ES-I3 (cell line): ENCODE data around the gene MT1B.
"Not testable (repeated sequence)": the region's sequence is repeated elsewhere in the genome, so short reads cannot be mapped to it uniquely, and the experiment has no call there.

Experiments
- H3K36me3 ChIP-seq: 2 replicates; pipeline ENCODE4 v1.6.1; 2013; ENCODE audit warnings: mild to moderate bottlenecking, low read length, control low read depth, moderate library complexity; ENCODE audit not compliant: insufficient read depth
- H3K4me1 ChIP-seq: 2 replicates; pipeline ENCODE4 v1.6.1; 2013; ENCODE audit warnings: mild to moderate bottlenecking, control low read depth, low read length; ENCODE audit not compliant: insufficient read depth
- H3K9ac ChIP-seq: 2 replicates; pipeline ENCODE4 v1.6.1; 2013; ENCODE audit warnings: low read depth, mild to moderate bottlenecking, low read length, moderate library complexity
- H3K9me3 ChIP-seq: 2 replicates; pipeline ENCODE4 v1.6.1; 2013; ENCODE audit warnings: mild to moderate bottlenecking, low read length, moderate library complexity; ENCODE audit not compliant: control insufficient read depth, insufficient read depth

Gene MT1B

DNA sequence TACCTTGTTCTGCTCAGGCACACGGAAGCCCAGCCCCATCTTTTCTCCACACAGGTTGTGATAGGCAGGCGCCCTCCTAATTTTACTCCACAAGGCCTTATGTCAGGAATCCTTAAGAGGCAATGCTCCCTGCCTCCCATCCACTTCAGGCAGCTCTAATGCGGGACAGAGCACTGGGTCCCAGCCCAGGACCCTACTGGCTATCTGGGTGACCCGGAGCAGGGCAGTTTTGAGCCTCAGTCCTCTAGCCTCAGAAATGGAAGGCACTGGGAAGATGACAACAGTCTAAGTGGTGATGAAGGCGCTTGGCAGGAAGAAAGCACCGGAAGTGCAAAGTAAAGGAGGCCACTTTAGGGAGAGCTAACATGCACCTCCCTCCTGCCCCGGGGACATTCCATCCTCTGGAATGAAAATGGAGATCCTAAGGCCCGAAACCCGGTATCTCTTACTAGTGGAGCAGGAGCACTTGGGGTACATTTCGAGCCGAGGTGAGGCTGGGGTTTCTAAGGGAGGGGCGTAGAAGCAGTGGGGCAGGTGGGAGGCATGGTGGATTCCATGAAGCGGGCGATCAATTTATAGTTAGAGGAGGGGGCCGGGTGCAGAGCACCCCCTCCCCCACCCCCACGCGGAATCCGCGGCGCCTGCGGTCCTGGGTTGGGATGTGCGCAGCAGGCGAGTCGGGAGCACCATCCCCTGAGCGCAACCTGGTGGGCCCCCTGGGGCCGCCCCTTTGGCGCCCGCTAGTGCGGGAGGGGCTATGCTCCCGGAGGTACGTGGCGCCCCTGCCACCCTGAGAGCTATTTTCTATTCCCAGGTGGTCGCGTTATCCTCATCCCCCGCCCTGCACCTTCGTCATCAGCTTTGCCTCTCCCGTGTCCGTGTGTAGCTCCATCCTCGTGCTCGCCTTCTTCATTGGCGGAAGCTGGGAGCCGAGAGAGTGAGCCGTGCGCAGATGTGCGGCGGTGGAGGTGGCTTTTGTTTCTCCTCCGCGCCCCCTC, 11.0 kb downstream of the MT1B start:
- H3K9ac ChIP-seq = peak overlapping the region; percentile 59
- H3K9me3 ChIP-seq = no peaks in the 10 kb centered on the region
- H3K36me3 ChIP-seq = no peaks in the 10 kb centered on the region
- H3K4me1 ChIP-seq = peaks cover 9% of the 10 kb centered on the region; the same call in 1 of the 2 replicates

DNA sequence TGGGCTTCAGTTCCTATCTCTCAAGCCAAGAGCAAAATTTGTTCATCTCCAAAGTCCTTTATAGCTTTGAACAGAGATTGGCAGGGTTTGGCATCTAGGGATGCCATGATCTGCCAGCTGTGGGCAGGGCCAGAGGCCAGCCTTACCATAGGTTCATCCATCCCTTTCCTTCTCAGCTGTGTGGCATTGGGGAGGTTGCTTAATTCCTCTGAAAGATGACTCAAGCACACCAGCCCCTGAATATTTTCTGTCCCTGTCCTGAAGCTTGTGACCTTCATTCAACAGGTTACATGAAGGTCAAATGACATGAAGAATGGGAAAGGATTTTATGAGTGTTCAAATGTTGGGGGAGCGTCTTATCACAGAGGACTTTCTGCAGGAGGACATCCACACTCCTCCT, 12.8 kb downstream of the MT1B start:
- no peaks in the 10 kb centered on the region for H3K36me3 ChIP-seq
- H3K4me1 ChIP-seq = peaks cover 9% of the 10 kb centered on the region; the same call in 1 of the 2 replicates
- no peak overlapping the region for H3K9ac ChIP-seq
- no peaks in the 10 kb centered on the region for H3K9me3 ChIP-seq

DNA sequence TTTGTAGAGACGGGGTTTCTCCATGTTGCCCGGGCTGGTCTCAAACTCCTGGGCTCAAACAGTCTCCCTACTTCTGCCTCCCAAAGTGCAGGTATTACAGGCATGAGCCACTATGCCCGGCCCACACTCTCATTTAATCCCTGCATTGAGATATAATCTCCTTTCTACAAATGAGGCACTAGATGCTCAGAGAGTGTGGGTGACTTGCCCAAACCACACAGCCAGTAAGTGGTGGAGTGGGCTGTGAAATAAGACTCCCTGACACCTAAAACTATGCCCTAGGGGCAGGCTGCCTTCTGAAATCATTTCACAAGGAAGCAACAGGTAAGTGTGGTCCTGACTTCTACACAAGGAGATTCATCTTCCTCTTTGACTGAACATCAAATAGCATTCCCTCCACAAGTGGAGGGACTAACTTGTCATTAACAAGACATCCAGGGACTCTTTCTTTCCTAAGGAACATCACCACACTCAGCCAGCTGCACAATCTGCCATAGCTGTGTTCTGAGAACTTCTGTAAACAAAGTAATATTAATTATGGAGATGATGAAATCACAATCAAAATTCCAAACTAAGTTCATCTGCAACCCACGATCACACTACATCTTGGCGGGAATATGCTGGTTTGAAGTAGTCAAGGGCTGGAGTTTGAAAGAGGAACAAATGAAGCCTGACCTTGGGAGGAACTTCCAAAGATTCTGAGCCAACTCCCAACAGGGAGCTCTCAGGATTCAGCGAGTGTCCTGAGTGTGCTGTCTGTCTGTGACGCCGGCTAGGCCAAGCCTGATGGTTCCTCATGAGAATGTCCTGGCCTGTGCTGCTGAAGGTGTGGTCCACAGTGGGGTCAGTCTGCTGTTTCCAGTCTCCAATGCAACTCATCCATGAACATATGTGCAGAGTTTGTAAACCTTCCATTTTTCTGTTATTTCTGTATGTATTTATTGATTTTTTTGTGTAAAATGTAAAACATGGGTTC, 13.9 kb downstream of the MT1B start:
- not testable (repeated sequence) for H3K36me3 ChIP-seq, H3K9me3 ChIP-seq, H3K9ac ChIP-seq
- peaks cover 13% of the 10 kb centered on the region for H3K4me1 ChIP-seq

DNA sequence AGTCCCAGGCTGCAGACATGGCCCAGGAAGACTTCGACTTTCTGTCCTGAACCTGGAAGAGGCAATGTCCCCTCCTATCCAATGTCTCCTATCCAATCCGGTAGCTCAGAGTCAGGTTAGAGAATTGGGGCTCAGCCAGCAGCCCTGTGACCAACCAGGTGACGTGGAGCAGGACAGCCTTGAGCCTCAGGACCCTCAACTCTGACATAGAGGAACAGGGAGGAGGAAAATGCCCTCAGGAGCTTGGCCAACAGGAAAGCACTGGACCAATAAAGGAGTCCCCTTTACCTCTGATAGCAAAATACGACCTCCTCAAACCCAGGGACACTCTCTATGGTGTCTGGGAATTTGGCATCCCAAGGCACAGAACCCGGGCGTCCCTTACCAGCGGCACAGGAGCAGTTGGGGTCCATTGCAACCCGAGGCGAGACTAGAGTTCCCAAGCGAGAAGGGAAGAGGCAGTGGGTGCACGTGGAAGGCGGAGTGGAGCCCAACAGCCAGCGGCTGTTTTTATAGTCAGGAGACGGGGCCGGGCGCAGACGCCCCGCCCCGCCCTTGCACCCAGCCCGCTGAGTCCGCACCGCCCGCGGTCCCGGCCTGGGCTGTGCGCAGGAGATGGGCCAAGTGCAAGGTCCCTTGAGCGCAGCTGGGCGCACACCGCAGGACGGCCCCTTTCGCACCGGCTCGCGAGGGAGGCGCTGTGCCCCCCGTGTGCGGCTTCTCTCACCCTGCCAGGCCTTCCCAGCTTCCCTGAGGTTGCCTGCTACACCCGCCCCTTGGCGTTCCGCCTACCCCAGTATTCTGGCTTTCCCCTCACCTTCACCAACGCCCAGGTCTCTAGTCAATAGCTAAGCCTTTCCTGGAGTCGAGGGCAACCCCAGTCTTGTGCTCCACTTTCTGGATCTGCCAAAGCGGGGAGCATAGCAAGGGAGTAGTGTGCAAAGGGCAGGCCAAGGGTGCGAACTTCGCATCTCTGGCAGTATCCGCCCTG, 16.2 kb downstream of the MT1B start, which contains the start of gene MT1G:
TSS of gene MT1G (minus strand) at position 485 of the 991 bp plus-strand sequence. CDS start at position 413, 72 bp downstream.
- Histone ChIP-seq H3K9ac (peak within 1 kb of the TSS; percentile 47), H3K9me3 (no peaks in the 10 kb centered on the region), H3K4me1 (peaks cover 8% of the 10 kb centered on the region), H3K36me3 (no peaks in the 10 kb centered on the region)

DNA sequence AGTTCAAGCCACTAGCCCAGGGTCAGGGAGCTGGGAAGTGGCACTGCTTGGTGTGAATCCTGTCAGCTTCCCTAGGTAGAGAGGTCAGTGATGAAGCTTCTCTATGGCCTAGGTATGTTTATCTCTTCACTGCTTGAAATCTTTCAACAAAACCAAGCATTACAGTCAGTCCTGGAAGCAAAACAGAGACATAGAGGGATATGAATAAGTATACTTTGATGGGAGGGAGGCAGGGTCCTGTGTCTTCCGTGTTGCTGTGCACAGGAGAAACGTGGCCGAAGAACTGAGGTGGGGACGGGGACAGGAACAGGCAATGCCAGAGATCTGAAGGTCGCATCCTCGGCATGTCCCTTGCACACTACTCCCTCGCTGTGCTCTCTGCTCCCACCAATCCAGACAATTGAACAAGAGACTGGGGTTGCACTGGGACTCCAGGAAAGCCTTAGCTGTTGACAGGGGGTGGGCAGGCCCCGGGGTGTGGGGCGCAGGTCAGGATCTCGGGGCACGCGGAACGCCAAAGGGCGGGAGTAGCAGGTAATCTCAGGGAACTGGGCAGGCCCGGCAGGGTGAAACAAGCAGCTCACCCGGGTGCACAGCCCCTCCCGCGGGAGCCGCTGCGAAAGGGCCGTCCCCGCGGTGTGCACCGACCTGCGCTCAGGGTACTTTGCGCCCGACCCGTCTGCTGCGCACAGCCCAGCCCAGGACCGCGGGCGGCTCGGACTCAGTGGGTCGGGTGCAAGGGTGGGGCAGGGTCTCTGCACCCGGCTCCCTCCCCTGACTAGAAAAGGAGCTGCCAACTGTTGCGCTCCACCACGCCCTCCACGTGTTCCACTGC, 17.5 kb downstream of the MT1B start, which contains the start of gene MT1H:
TSS of gene MT1H (plus strand) at position 810 of the 835 bp plus-strand sequence. CDS start 71 bp downstream, outside the sequence.
- Histone ChIP-seq H3K9ac (peak within 1 kb of the TSS; percentile 41), H3K36me3 (no peaks in the 10 kb centered on the region), H3K9me3 (no peaks in the 10 kb centered on the region), H3K4me1 (peaks cover 10% of the 10 kb centered on the region)

DNA sequence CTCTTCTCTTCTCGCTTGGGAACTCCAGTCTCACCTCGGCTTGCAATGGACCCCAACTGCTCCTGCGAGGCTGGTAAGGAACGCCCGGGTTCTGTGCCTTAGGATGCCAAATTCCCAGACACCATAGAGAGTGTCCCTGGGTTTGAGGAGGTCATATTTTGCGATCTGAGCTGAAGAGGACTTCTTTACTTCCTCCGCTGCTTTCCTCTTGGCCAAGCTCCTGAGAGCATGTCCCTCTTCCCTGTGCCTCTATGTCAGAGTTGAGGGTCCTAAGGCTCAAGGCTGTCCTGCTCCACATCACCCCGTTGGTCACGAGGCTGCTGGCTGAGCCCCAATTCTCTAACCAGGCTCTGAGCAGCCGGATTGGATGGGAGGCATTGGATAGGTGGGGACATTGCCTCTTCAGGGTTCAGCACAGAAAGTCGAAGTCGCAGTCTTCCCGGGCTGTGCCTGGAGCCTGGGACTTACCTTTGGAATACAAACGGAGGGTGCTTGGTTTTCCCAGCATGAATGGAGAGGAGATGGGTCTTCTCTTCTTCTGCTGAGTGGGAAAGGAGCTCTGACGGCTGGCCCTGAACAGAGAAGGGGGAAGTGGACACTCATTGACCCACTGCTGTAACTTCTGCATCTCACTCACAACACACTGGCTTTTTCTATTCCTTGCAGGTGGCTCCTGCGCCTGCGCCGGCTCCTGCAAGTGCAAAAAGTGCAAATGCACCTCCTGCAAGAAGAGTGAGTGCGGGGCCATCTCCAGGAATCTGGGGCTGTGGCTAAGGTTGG, 18.3 kb downstream of the MT1B start:
- peaks cover 12% of the 10 kb centered on the region for H3K4me1 ChIP-seq
- H3K36me3 ChIP-seq = no peaks in the 10 kb centered on the region
- H3K9me3 ChIP-seq = no peaks in the 10 kb centered on the region
- peak overlapping the region; percentile 41 for H3K9ac ChIP-seq

DNA sequence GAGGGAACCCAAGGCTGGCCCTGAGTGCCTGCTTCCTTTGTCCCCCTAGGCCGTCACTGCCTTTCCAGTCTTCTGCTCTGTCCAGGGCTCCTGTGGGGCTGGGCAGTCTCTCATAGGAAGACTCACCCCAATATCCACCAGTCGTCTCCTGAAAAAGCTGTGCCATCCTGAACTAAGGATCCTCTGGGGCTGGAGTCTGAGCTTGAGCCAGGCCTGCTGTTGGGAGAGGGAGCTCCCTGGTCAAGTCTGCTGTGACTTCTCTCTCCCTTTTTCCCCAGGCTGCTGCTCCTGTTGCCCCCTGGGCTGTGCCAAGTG, 18.9 kb downstream of the MT1B start:
- no peaks in the 10 kb centered on the region for H3K9me3 ChIP-seq
- H3K36me3 ChIP-seq = no peaks in the 10 kb centered on the region
- H3K9ac ChIP-seq = peak overlapping the region; percentile 41; the same call in 1 of the 2 replicates
- peaks cover 12% of the 10 kb centered on the region for H3K4me1 ChIP-seq

DNA sequence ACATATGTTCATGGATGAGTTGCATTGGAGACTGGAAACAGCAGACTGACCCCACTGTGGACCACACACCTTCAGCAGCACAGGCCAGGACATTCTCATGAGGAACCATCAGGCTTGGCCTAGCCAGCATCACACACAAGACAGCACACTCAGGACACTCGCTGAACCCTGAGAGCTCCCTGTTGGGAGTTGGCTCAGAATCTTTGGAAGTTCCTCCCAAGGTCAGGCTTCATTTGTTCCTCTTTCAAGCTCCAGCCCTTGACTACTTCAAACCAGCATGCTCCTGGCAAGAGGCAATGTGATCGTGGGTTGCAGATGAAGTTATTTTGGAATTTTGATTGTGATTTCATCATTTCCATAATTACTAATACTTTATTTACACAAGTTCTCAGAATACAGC, 20.0 kb downstream of the MT1B start:
- H3K36me3 ChIP-seq, H3K9me3 ChIP-seq: not testable (repeated sequence)
- H3K4me1 ChIP-seq = peaks cover 12% of the 10 kb centered on the region

DNA sequence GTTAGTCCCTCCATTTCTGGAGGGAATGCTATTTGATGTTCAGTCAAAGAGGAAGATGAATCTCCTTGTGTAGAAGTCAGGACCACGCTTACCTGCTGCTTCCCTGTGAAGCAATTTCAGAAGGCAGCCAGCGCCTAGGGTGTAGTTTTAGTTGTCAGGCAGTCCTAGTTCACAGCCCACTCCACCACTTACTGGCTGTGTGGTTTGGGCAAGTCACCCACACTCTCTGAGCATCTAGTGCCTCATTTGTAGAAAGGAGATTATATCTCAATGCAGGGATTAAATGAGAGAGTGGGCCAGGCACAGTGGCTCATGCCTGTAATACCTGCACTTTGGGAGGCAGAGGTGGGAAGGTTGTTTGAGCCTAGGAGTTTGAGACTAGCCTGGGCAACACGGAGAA, 20.5 kb downstream of the MT1B start:
- not testable (repeated sequence) for H3K36me3 ChIP-seq, H3K9ac ChIP-seq, H3K9me3 ChIP-seq
- H3K4me1 ChIP-seq = peaks cover 14% of the 10 kb centered on the region

More for the DNA sequence above, 20.0 kb downstream of the MT1B start:
- H3K9ac ChIP-seq = not testable (repeated sequence)

DNA sequence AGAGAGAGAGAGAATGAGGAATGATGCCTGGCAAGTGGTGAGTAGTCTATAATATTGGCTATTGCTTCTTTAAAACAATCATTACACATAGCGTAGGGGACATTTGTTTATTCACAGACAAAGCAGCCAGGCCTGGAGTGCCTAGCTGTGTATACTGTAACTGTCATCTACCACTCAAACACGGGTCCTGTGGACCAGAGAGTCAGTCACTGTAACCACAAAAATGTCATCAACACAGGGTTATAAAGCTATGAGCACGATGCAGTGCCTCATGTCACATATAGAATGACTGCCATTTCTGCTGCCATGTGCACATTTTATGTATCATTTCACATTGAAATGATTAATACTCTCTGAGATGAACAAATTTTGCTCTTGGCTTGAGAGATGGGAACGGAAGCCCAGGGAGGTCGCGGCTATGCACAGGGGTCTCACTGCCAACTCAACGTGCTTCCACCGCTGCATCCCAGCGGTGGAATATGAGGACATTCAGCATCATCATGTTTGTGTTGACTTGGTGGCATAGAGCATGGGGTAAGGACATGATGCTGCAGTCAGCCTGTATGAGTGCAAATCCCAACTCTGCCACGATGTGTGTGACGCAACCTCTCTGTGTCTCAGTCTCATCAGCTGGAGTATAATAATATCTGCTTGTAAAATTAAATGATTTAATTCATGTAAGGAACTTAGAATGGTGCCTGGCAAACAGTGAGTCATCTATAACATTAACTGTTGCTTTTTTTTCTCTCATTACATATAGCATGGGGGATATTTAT, 21.3 kb downstream of the MT1B start:
- H3K9ac ChIP-seq = no peak overlapping the region
- H3K36me3 ChIP-seq = no peaks in the 10 kb centered on the region
- H3K9me3 ChIP-seq = no peaks in the 10 kb centered on the region
- H3K4me1 ChIP-seq = peaks cover 13% of the 10 kb centered on the region

DNA sequence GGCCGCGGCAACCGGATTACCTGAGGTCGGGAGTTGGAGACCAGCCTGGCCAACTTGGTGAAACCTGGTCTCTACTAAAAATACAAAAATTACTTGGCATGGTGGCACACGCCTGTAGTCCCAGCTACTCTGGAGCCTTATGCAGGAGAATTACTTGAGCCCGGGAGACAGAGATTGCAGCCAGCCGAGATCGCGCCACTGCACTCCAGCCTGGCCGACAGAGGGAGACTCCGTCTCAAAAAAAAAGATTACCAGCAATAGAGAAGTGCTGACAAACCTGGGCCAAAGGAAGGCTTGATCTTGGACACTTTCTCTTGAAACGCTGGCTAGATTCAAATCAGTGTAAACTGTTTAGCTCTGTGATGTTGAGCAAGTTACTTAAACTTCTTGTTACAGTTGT, 22.2 kb downstream of the MT1B start:
- no peaks in the 10 kb centered on the region for H3K9me3 ChIP-seq
- peak overlapping the region; percentile 4; the same call in 1 of the 2 replicates for H3K9ac ChIP-seq
- no peaks in the 10 kb centered on the region for H3K36me3 ChIP-seq
- peaks cover 13% of the 10 kb centered on the region for H3K4me1 ChIP-seq

DNA sequence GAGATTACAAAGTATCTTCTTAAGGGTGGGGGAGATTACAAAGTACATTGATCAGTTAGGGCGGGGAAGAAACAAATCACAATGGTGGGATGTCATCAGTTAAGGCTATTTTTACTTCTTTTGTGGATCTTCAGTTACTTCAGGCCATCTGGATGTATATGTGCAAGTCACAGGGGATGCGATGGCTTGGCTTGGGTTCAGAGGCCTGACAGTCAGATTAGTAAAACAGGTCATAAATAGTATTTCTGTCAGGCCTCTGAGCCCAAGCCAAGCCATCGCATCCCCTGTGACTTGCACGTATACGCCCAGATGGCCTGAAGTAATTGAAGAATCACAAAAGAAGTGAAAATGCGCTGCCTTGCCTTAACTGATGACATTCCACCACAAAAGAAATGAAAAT, 22.9 kb downstream of the MT1B start:
- H3K9me3 ChIP-seq, H3K36me3 ChIP-seq: not testable (repeated sequence)
- Histone ChIP-seq H3K9ac (peak overlapping the region; percentile 4; the same call in 1 of the 2 replicates), H3K4me1 (peaks cover 13% of the 10 kb centered on the region)
